ENCODE results near the gene PLXNA3. TPM values are rescaled to one million over a fixed set of nuclear protein-coding genes. Genes with fewer than 3 reads are reported as not detected.

The PLXNA3 gene
- polyA plus RNA-seq, 1 of the 3 experiments (the other 2 are of a cell fraction): 33.2 TPM

DNA sequence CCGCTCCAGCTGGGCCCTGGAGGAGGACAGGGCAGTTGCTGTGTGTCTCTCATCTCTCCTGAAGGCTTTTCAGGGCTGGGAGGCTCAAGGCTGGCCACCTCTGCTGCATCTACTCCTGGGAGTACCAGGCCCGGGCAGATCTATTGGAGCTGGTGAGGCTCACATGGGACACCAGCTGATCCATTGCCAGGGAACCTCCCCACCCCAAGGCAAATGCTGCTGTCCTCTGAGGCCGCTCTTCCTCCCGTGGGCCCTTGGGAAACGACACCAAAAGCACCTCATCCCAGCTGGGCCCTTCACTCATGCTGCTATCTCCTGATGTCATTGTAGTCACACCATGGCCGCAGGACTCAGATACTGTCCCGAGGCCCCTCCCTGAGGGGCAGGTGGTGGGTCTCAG is 24.7 kb downstream of the PLXNA3 start:
- ChIA-PET POLR2A (no interaction called here), CTCF (interaction anchor here (0.8 to 1.0 kb wide), 2 partner anchors 18 to 44 kb away, joined by 4 read pairs; no protein-coding TSS in a partner anchor)
- Histone ChIP-seq H3K9me2 (no peaks in the 10 kb centered on the region), H3K27me3 (ENCODE audit: insufficient read depth) (0 out of 2 replicates have a peak, but pooled peaks cover 8% of the 10 kb centered on the region), H3K9ac (no peak overlapping the region), H3K4me1 (ENCODE audit: control insufficient read depth in 1 of 2, insufficient read depth in 2 of 2, low read depth in 1 of 2, low read length in 1 of 2) (peaks cover 0 to 14% of the 10 kb centered on the region in 2 experiments; a peak in 1 of 4 replicates), H4K20me1 (ENCODE audit: insufficient read depth) (no peaks in the 10 kb centered on the region), H3F3A (replicated peaks; ENCODE audit: insufficient read depth) (peaks cover under 1% of the 10 kb centered on the region), H3K4me3 (ENCODE audit: low read depth in 2 of 2, low read length in 1 of 2) (no peak overlapping the region), H3K27ac (ENCODE audit: low read depth in 2 of 2, low read length in 1 of 2) (no peak overlapping the region), H3K9me3 (no peaks in the 10 kb centered on the region), H2AFZ (ENCODE audit: low read depth) (no peak overlapping the region), H3K4me2 (no peak overlapping the region), H3K36me3 (replicated peaks in 1 of 2; ENCODE audit: control insufficient read depth in 1 of 2, insufficient read depth in 2 of 2, low read length in 1 of 2) (peaks cover 0 to 14% of the 10 kb centered on the region in 2 experiments), H3K79me2 (ENCODE audit: insufficient read depth) (peaks cover 15% of the 10 kb centered on the region; the same call in 1 of the 2 replicates)
- no peak for DNase-seq
- WGBS (ENCODE audit: low lambda C conversion rate): 59% methylated on average over 5 of the region's 7 CpGs
- TF ChIP-seq, protein P1, sequence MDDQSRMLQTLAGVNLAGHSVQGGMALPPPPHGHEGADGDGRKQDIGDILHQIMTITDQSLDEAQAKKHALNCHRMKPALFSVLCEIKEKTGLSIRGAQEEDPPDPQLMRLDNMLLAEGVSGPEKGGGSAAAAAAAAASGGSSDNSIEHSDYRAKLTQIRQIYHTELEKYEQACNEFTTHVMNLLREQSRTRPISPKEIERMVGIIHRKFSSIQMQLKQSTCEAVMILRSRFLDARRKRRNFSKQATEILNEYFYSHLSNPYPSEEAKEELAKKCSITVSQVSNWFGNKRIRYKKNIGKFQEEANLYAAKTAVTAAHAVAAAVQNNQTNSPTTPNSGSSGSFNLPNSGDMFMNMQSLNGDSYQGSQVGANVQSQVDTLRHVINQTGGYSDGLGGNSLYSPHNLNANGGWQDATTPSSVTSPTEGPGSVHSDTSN (IDR thresholded peaks at IDR 0.05): no peak
- TF ChIP-seq MXI1 (IDR thresholded peaks at IDR 0.05; ENCODE audit: low read depth, low read length) (no peak), TEAD4 (IDR thresholded peaks at IDR 0.05; ENCODE audit: borderline replicate concordance, insufficient read depth) (no peak), EP300 (IDR thresholded peaks at IDR 0.05; ENCODE audit: borderline replicate concordance in 1 of 2, low read depth in 1 of 2, low read length in 1 of 2) (no peak), CHD2 (IDR thresholded peaks at IDR 0.05; ENCODE audit: low read length, partially characterized antibody) (no peak), RXRA (IDR thresholded peaks at IDR 0.05; ENCODE audit: borderline replicate concordance, low read depth) (no peak), NFIC (IDR thresholded peaks at IDR 0.05; ENCODE audit: borderline replicate concordance) (no peak), FOXJ3 (CRISPR knock-in tag; IDR thresholded peaks at IDR 0.05) (no peak), TCF12 (IDR thresholded peaks at IDR 0.05) (no peak)
- TF ChIP-seq, protein P2, sequence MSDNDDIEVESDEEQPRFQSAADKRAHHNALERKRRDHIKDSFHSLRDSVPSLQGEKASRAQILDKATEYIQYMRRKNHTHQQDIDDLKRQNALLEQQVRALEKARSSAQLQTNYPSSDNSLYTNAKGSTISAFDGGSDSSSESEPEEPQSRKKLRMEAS (IDR thresholded peaks at IDR 0.05; ENCODE audit: low read depth): no peak
- TF ChIP-seq, protein P3, sequence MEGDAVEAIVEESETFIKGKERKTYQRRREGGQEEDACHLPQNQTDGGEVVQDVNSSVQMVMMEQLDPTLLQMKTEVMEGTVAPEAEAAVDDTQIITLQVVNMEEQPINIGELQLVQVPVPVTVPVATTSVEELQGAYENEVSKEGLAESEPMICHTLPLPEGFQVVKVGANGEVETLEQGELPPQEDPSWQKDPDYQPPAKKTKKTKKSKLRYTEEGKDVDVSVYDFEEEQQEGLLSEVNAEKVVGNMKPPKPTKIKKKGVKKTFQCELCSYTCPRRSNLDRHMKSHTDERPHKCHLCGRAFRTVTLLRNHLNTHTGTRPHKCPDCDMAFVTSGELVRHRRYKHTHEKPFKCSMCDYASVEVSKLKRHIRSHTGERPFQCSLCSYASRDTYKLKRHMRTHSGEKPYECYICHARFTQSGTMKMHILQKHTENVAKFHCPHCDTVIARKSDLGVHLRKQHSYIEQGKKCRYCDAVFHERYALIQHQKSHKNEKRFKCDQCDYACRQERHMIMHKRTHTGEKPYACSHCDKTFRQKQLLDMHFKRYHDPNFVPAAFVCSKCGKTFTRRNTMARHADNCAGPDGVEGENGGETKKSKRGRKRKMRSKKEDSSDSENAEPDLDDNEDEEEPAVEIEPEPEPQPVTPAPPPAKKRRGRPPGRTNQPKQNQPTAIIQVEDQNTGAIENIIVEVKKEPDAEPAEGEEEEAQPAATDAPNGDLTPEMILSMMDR (IDR thresholded peaks at IDR 0.05): no peak

DNA sequence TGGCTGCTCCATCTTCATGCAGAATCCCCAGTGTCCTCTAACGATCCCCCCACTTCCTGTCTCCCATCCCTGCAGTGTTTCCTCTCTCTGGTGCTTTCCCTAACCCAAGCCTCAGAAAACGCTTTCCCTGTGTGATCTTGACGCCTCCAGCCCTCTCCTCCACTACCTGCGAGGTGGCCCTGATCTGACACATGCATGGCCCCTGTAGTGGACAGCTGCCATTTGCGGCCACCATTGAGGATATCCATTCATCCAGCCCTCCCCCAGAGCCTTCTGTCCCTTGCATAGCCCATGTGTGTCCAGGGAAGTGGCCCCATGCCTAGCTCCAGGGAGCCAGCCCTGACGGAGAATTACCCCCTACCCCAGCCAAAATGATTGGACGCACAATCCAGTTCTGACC is 25.2 kb downstream of the PLXNA3 start:
- H3K4me1 ChIP-seq (ENCODE audit: control insufficient read depth in 1 of 2, insufficient read depth in 2 of 2, low read depth in 1 of 2, low read length in 1 of 2): peaks cover 0 to 10% of the 10 kb centered on the region in 2 experiments; a peak in 1 of 4 replicates
- DNase-seq: no peak
- H3K4me3 ChIP-seq (ENCODE audit: low read depth in 2 of 2, low read length in 1 of 2): no peak overlapping the region
- no peak overlapping the region for H3K27ac ChIP-seq (ENCODE audit: low read depth in 2 of 2, low read length in 1 of 2)
- no peaks in the 10 kb centered on the region for H4K20me1 ChIP-seq (ENCODE audit: insufficient read depth)
- ChIA-PET POLR2A (no interaction called here), CTCF (interaction anchor here (1.0 kb wide), 1 partner anchor 18 kb away, joined by 4 read pairs; no protein-coding TSS in a partner anchor)
- no peaks in the 10 kb centered on the region for H3K9me2 ChIP-seq
- H3K9ac ChIP-seq: no peak overlapping the region
- no peak overlapping the region for H2AFZ ChIP-seq (ENCODE audit: low read depth)
- H3F3A ChIP-seq (replicated peaks; ENCODE audit: insufficient read depth): no peaks in the 10 kb centered on the region
- peaks cover 15% of the 10 kb centered on the region; the same call in 1 of the 2 replicates for H3K79me2 ChIP-seq (ENCODE audit: insufficient read depth)
- H3K4me2 ChIP-seq: no peak overlapping the region
- 0 out of 2 replicates have a peak, but pooled peaks cover 14% of the 10 kb centered on the region for H3K27me3 ChIP-seq (ENCODE audit: insufficient read depth)
- H3K9me3 ChIP-seq: no peaks in the 10 kb centered on the region
- H3K36me3 ChIP-seq (replicated peaks in 1 of 2; ENCODE audit: control insufficient read depth in 1 of 2, insufficient read depth in 2 of 2, low read length in 1 of 2): peaks cover 0 to 14% of the 10 kb centered on the region in 2 experiments
- WGBS (ENCODE audit: low lambda C conversion rate): 52% methylated on average over 7 of the region's 7 CpGs
- no peak for TF ChIP-seq RFX5 (IDR thresholded peaks at IDR 0.05; ENCODE audit: low read length)
- TF ChIP-seq, protein P4, sequence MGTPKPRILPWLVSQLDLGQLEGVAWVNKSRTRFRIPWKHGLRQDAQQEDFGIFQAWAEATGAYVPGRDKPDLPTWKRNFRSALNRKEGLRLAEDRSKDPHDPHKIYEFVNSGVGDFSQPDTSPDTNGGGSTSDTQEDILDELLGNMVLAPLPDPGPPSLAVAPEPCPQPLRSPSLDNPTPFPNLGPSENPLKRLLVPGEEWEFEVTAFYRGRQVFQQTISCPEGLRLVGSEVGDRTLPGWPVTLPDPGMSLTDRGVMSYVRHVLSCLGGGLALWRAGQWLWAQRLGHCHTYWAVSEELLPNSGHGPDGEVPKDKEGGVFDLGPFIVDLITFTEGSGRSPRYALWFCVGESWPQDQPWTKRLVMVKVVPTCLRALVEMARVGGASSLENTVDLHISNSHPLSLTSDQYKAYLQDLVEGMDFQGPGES (IDR thresholded peaks at IDR 0.05; ENCODE audit: low read depth, low read length): no peak
- TF ChIP-seq YY1 (IDR thresholded peaks at IDR 0.05; ENCODE audit: low read depth): no peak
- no peak for TF ChIP-seq RXRA (IDR thresholded peaks at IDR 0.05; ENCODE audit: borderline replicate concordance, low read depth)
- TF ChIP-seq NFIC (IDR thresholded peaks at IDR 0.05; ENCODE audit: borderline replicate concordance): no peak
- TF ChIP-seq GATA2 (CRISPR knock-in tag; IDR thresholded peaks at IDR 0.05): no peak
- TF ChIP-seq, protein P5, sequence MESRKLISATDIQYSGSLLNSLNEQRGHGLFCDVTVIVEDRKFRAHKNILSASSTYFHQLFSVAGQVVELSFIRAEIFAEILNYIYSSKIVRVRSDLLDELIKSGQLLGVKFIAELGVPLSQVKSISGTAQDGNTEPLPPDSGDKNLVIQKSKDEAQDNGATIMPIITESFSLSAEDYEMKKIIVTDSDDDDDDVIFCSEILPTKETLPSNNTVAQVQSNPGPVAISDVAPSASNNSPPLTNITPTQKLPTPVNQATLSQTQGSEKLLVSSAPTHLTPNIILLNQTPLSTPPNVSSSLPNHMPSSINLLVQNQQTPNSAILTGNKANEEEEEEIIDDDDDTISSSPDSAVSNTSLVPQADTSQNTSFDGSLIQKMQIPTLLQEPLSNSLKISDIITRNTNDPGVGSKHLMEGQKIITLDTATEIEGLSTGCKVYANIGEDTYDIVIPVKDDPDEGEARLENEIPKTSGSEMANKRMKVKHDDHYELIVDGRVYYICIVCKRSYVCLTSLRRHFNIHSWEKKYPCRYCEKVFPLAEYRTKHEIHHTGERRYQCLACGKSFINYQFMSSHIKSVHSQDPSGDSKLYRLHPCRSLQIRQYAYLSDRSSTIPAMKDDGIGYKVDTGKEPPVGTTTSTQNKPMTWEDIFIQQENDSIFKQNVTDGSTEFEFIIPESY (IDR thresholded peaks at IDR 0.05; ENCODE audit: borderline replicate concordance, low read depth): no peak
- TF ChIP-seq TEAD4 (IDR thresholded peaks at IDR 0.05; ENCODE audit: borderline replicate concordance, insufficient read depth): no peak
- TF ChIP-seq TAF1 (IDR thresholded peaks at IDR 0.05; ENCODE audit: borderline replicate concordance, low read depth, low read length): no peak
- TF ChIP-seq, protein P6, sequence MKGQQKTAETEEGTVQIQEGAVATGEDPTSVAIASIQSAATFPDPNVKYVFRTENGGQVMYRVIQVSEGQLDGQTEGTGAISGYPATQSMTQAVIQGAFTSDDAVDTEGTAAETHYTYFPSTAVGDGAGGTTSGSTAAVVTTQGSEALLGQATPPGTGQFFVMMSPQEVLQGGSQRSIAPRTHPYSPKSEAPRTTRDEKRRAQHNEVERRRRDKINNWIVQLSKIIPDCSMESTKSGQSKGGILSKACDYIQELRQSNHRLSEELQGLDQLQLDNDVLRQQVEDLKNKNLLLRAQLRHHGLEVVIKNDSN (IDR thresholded peaks at IDR 0.05; ENCODE audit: borderline replicate concordance, low read depth): no peak
- TF ChIP-seq MEF2A (IDR thresholded peaks at IDR 0.05; ENCODE audit: borderline replicate concordance, low read depth): no peak
- no peak for TF ChIP-seq GABPA (IDR thresholded peaks at IDR 0.05; ENCODE audit: low read depth)
- no peak for TF ChIP-seq RCOR1 (IDR thresholded peaks at IDR 0.05; ENCODE audit: low read length)

All from SK-N-SH (cell line).